LNCAP (cell line): Measurements from ENCODE around the gene ARIH1.

ENCODE experiments used
- CTCF ChIP-seq: fragments of 450-650 bp; IDR thresholded peaks from 2 replicates; pipeline ENCODE4 v1.5.1; 2017; ENCODE audit warnings: mild to moderate bottlenecking

Gene ARIH1

GRCh38 chr15:72614810-72615532 is 140.8 kb downstream of the ARIH1 start:
- no peak for TF ChIP-seq CTCF

- no peak for TF ChIP-seq CTCF
These were observed 142.5 kb downstream of the ARIH1 start for GRCh38 chr15:72616491-72617210.
